SIG-M5 treated with dmso at 0.1 percent for 504 hours (cell line): ENCODE data around the gene TPRG1.

Experiments used
- DNase-seq: peaks from one replicate; lab custom pipeline; 2025; ENCODE audit not compliant: unreplicated experiment; lab: John Stamatoyannopoulos, UW

The TPRG1 gene

GRCh38 chr3:189276444-189277219, 104.9 kb downstream of the TPRG1 start:
- peak; percentile 99 for DNase-seq

GRCh38 chr3:189277711-189278110, 105.9 kb downstream of the TPRG1 start:
- peak; percentile 69 for DNase-seq

- DNase-seq, result no peak
Measured at GRCh38 chr3:189278221-189278620, 106.5 kb downstream of the TPRG1 start.

GRCh38 chr3:189282189-189282588, 110.4 kb downstream of the TPRG1 start:
- no peak for DNase-seq

GRCh38 chr3:189282741-189283140, 111.0 kb downstream of the TPRG1 start:
- no peak for DNase-seq

- DNase-seq, result no peak
Measured at GRCh38 chr3:189286188-189286587, 114.4 kb downstream of the TPRG1 start.

- no peak for DNase-seq
Measured at GRCh38 chr3:189286916-189287315, 115.1 kb downstream of the TPRG1 start.

- no peak for DNase-seq
Measured at GRCh38 chr3:189288348-189289235, 116.8 kb downstream of the TPRG1 start.

- no peak for DNase-seq
Measured at GRCh38 chr3:189289251-189289650, 117.5 kb downstream of the TPRG1 start.

GRCh38 chr3:189292667-189293484, 121.1 kb downstream of the TPRG1 start:
- peak; percentile 83 for DNase-seq

- DNase-seq, result no peak
Measured at GRCh38 chr3:189294649-189295048, 122.9 kb downstream of the TPRG1 start.

- DNase-seq, result no peak
Measured at GRCh38 chr3:189295089-189295488, 123.3 kb downstream of the TPRG1 start.

- DNase-seq, result no peak
Measured at GRCh38 chr3:189297932-189298331, 126.2 kb downstream of the TPRG1 start.

- DNase-seq, result peak; percentile 25
Measured at GRCh38 chr3:189298469-189299375, 127.0 kb downstream of the TPRG1 start.

GRCh38 chr3:189300345-189300744, 128.6 kb downstream of the TPRG1 start:
- no peak for DNase-seq

- no peak for DNase-seq
Measured at GRCh38 chr3:189301479-189301878, 129.7 kb downstream of the TPRG1 start.

GRCh38 chr3:189303584-189303983, 131.8 kb downstream of the TPRG1 start:
- DNase-seq, result peak; percentile 32

- peak; percentile 75 for DNase-seq
Measured at GRCh38 chr3:189304465-189305351, 132.9 kb downstream of the TPRG1 start.

- DNase-seq, result no peak
Measured at GRCh38 chr3:189305412-189305811, 133.6 kb downstream of the TPRG1 start.
